CD4-positive, alpha-beta T cell treated with Interferon gamma for 1 hour (primary cell): ENCODE results near the gene TRIM66.

Experiments used
- DNase-seq: peaks from one replicate; pipeline ENCODE4 v3.0.0-alpha.2; 2020

Gene TRIM66

DNA sequence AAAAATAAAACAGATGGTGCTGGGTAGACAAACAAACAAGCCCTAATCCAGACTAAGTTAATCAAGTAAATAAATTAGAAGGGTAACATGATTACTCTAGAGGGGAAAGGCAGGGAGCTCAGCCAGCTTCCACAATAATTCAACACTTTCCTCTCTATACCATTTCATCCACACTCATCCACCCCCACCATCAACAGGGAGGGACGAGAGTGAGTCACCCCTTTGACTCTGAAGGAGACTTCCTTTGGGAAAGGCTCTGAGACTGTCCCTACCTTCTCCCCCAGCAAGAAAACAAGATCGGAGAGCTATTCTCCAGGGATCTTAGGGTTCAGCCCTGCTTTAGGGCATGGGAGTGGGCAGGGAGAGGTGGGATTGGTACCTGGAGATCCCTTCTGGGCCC is 33.1 kb downstream of the TRIM66 start:
- DNase-seq: no peak

DNA sequence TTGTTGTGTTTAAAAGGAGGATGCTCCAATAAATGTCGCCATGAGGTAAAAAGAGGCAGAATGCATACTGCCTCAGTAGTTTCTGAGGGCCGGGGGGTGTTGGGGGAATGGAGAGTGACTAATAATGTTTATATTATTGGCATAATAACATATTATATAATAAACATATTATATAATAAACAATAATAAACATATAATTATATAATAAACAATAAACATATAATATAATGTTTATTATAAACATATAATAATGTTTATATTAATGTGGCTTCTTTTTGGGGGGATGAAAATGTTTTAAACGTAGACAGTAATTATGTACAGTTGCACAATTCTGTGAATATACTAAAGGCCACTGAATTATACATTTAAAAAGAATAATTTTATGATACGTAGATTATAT is 35.6 kb downstream of the TRIM66 start:
- no peak for DNase-seq

DNA sequence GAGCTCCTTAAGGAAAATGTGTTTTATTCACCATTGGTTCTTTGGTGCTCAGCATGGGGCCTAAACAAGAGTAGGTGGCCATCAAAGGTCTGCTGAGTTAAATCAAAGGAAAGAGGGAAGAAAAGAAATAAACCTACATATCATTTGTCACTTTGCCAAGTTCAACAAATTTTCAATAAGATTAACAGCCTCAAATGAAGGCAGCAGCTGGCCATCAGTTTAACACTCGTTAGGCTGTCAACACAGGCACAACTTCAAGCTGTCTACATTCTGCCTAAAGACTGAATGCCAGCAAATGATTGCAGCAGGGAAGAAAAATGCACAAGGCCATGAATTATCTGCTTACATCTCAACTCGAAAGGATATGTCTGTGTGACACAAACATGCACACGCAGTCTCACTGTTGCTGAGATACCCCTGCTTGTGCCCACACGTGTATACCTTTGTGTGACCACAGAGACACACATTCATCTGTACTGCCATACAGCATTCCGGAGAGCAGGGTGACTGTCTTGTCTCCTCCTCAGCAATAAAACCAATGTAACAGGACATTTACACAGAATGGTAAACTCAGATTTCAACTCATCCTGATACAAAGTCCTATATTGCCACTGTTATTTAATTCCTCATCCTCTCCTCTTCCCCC is 40.1 kb downstream of the TRIM66 start:
- DNase-seq: no peak

DNA sequence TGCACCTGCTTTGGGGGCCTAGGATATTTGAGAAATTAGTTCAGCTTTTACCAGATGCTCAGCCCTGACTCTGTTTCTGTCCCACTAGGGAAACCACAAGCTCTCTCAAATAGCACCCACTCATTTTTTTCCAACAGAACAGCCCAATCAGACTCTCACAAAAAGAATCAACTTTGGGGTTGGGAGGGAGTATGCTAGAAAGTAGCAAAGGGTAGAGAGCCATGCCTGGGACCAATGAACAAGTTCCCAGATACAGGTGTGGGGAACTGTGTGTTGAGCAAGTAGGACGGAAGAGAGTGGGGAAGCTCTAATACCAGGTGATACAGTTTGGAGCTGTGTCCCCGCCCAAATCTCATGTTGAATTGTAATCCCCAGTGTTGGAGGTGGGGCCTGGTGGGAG is 41.1 kb downstream of the TRIM66 start:
- DNase-seq: no peak

DNA sequence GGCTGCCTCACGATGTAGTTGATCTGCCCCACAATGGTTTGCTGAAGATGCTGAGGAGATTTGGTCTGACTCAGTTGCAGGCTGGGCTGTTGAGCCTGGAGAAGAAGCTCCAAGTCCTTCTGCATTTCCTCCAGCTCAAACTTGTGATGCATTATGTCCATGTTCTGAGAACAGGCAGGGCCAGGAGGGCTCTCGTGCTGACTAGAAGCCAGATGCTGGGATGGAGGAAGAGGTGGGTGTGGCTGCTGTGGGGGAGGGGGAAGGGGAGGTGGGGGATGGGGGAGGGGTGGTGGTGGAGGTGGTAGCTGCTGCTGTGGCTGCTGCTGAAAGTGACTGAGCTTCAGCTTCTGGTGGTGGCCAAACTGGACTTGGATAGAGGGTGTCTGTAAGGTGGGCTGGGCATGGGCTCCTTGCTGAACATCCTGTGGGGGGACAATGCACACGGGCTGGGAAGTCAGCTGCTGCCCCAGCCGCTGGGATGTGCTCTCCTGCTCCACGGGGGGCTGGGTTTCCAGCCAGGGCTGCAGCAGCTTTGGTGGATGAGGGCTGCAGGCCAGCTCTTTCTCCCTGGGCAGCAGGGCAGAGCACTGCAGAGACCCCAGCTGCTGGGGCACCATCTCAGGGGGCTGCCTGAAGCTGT is 42.1 kb downstream of the TRIM66 start:
- no peak for DNase-seq

DNA sequence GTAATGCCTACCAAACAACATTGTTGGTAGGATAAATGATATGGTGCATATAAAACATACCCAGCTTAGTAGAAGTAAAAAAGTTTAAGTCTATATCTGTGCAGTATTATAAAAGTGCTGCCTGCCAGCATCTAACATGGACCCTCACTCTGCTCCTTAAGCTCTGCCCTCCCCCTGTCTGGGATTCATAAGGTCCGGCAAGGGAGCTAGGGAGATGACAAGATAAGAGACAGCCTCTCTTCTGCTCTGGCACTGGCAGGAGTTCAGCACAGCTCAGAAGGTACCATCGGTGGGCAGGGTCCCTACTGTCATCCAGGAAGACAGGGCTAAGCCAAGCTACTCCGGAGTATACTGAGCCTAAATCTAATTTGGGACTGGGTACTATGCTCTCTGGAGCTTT is 42.8 kb downstream of the TRIM66 start:
- no peak for DNase-seq

DNA sequence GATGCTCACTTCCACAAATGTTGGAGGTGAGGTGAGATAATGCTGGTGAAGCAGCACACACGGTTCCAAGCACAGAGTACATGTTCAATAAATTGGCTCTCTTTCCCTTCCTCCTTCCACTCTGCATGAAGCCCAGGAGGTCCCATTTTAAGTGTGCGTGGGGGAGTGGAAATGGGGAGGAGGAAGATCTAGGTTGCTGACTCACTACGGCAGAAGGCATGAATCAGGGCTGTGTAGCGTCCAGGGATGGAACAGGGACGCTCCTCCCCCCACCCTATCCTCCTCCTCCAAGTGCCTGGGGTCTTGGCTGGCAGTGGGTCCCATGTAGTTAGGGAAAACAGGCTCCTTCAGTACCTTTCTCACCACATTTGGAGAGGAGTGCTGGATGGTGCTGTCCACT is 44.2 kb downstream of the TRIM66 start:
- no peak for DNase-seq

DNA sequence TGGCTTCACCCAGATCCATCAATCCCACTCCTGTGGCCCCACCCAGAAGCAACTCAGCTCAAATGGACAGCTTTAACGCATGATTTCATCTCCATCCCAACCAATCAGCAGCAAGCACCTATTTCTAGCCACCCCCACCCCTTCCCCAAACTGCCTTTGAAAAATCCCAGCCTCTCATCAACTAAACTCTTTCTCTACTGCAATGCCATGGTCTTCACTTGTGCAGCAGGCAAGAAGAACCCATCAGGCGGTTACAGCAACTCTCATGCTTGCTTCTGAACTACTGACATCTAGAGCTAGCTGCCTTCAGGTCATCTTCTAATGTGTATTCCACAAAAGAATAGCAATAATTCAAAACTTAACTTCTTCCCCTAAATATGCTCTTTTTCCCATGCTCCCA is 46.3 kb downstream of the TRIM66 start:
- DNase-seq: no peak

DNA sequence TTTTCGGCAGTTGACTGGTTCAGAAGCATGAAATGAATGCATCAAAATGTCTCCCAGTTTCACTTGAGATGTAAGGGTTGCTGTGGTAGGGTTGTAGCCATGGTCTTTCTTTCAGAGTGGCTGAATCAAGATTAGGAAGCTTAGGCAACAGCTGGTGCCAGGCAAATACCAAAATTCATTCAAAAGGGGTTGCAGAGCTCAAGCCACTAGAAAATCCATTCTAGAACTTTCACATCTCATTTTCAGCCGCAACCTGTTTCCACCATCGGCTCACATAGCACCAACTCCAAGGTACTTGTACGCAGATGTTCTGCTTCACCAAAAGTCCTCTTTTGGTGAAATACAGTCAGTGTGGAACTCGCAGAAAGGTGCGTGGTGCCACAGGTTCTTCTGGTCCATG is 48.0 kb downstream of the TRIM66 start:
- no peak for DNase-seq

DNA sequence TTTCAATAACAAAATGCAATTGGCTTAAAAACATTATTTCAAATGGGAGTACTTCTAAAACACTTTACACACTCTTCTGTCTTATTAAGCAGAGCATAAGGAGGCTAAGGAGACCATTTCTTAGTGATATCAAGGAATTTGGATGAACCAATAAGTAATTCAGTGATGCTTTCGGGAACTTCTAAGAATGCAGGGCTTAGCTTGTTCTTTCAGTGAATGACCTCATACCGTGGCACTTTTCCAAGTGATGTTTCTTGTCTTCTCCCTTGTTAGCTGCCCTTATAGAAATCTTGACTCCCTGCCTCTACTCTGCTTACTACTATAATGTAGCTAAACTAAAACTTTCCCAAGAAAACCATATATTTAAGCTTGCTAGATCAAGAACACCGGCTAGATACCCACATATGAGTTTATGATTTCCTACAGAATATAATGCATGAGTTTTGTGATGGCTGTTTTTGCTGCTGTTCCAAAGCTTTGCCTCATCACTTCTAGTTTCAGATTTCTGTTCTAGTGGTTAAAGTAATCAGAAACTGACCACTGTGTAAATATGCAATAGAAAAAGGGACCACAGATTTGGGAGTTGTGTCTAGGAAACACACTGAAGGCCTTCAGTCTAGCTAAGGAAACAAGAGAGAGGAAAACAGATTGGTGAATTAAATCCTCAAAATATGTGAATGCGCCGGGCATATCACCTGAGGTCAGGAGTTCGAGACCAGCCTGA is 50.9 kb downstream of the TRIM66 start:
- no peak for DNase-seq

DNA sequence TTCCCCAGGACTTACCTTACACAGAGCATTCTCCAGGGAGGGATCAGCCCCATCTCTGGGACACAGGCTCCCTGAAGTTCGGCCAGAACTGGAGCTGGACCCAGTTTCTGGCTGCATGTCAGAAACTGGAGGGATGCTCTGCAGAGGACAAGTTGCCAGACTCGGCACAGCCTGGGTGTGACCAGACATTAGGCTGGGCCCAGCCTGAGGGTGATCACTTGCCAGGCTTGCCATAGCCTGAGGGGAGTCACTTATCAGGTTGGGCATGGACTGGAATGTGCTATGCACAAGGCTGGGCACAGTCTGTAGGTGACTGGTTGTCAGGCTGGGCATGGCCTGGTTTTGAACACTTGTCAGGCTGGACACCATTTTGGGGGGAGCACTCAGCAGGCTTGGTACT is 57.8 kb downstream of the TRIM66 start:
- no peak for DNase-seq

DNA sequence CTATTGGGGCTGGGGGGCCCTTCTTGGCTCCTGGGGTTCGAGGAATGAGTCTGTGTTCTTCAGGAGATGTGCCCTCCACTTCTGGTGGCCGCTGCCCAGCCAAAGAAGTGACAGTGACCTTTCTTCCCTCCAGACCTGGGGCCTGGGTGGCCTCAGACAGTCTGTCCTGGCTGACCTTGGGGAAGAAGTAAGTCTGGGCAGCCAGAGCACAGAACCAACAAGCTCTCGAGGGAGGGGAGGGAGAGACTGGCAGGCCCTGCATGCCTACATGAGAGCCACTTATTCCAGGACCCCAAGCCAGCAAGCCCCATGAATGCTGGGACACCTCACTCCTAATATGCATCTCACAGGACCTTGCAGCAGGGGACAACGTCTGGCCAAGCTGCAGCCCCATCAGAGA is 61.3 kb downstream of the TRIM66 start:
- DNase-seq: no peak

DNA sequence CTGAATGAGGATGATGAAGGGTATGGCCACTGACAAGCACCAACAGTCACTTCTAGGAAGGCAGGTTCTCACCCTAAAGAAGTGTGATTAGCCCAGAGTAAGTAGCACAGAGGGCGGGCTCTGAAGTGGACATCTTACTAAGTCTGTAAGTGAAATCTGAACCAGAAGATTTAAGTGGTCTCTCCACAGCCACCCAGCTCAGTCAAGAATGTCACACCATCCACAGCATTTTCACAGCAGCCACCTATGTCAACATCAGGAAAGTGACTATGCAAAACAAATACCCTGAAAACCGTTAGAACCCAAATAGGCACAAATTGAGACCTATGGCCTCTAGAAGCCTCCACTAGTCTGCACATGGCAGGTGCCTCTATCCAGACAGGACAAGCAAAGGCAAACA is 65.4 kb downstream of the TRIM66 start:
- DNase-seq: no peak

DNA sequence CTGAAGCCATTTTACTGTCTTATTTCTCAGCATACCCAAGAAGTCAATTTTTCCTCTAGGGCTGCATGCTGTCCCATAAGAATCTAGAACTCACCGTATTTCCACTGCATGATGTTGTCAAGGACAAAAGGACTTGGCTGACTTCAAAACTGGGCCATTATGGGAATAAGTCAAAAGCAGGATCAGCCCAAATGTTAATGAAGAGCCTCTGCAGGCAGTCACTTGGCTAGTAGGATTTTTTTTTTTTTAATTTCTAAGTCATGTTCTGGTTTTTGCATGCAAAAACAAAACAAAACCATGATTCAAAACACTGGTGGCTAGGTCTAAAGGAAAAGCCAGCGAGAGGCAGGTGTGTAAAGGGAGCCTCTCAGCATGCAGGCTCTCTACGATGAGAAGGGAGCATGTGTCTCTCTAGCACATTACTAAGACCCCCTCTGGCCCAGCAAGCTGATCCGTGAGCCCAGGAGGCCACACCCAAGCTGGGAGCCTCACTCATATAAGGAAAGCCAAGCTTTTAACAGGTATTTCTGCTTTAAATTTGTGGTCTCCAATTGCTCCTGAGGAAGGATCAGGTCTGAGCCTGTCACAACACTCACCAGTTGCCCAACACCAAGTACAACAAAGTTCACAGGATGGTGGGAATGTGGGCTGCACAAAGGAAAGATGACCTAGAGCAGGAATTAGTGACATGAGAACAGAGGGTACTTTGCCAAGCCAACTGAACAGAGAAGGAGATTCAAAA is 67.0 kb downstream of the TRIM66 start:
- no peak for DNase-seq

DNA sequence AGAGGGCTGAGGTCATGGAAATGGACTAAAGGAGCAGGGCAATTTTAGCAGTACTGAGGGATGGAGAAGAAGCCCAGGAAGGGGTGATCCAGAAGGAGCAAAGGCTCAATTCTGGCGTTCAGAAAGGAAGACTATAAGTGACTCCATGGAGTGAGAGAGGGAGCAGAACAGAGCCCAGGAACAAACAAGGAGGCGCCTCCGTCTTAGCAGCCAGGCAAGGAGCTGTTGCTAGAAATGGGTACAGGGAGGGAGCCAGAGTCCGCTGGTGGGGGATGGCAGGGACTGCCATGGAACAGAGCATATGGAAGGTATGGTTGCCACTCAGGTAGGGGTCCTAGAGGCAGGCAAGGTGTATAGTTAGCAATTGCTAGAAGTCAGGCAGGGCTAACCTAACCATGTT is 68.0 kb downstream of the TRIM66 start:
- DNase-seq: no peak

DNA sequence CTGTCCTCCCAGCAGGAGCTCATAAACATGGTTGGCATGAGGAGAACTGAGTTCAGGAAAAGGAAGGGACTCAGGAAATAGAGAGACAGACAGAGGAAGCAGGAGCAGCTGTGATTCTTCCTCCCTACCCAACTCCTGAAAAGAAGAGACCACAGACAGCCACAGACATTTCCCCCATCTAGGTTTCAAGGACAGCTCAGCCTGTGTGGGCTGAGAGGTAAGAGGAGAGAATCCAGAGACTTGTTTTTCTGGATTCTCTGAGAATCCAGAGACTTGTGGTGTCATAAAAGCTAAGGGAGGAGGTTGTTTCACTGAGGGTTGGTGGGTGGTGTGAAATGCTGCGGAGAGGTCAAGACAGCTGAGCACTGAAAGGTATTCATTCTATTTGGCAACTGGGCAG is 69.4 kb downstream of the TRIM66 start:
- DNase-seq: no peak

DNA sequence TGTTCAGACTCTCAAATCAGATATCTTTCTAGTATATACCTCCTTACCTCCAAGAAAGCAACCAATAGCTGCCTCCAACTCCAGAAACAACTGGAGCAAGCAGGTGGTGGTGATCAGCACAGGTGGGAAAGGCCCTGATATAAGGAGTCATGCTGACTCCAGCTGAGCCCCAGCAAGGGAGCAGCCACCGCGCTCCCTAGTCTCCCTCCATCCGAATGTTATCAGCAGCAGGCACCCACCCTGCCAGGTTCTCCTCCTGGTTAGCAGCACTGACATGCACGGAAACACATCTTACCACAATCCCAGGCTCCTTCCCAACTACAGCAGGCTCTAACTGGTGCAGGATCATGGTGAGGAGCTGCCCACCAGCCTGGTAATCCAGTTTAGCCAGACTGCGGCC is 69.9 kb downstream of the TRIM66 start:
- DNase-seq: no peak

DNA sequence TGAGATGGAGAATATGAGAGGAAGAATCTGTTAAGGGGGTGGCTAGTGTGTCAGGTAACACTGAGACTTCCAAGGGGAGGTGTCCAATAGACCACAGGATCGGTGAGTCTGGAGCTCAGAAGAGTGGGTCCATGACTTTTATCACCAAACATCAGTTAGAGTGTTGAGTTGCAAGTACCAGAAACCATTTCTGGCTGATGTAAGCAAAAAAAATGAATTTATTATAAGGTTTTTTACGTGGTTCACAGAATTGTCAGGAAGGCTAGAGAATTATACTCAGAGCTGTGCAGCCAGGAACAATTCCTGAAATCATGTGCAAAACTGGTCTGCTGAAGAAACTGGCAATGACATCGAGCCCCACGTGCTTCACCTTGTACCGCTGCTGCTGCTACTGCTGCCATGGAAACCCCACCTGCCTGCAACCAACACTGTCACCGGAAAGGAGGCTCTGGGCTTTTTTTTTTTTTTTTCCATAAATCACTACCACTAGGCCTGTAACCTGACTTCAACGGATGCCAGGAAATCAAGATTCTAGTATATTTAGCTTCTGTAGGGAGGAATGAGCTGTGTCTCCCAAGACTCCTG is 71.8 kb downstream of the TRIM66 start:
- DNase-seq: peak; percentile 32

DNA sequence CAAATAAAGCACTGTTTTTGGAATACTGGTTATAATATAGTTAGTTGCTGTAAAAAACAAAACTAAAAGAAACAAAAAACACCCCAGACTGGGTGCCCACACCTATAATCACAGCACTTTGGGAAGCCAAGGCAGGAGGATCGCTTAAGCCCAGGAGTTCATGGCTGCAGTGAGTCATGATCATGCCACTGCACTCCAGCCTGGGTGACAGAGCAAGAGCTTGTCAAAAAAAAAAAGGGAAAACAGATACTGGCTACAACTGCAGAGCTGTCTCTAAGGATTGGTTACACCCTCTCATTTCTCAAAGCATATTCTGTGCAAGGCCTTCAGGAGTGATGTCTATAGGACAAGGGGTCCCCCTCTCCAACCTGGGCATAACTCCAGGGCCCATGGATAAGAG is 73.8 kb downstream of the TRIM66 start:
- no peak for DNase-seq

DNA sequence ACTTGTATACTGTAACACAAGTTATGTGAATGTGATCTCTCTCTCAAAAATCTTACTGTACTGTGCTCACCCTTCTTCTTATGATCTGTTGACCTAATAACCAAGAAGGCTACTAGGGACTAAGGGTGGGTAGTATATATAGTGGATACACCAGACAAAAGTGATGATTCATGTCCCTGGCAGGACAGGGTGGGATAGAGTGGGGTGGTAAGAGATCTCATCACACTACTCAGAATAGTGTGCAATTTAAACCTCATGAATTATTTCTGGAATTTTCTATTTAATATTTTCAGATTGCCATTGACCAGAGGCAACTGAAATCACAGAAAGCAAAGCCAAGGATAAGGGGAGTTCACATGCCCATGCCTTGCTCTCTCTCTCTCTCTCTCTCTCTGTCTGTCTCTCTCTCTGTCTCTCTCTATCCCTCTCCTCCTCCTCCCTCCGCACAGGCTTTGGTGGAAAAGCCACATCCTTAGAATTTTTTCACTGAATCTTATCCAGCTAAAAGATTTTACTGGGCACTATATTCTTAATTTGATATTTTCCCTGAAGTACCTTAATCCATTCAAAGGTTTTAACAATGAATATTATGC is 76.4 kb downstream of the TRIM66 start:
- DNase-seq: no peak

DNA sequence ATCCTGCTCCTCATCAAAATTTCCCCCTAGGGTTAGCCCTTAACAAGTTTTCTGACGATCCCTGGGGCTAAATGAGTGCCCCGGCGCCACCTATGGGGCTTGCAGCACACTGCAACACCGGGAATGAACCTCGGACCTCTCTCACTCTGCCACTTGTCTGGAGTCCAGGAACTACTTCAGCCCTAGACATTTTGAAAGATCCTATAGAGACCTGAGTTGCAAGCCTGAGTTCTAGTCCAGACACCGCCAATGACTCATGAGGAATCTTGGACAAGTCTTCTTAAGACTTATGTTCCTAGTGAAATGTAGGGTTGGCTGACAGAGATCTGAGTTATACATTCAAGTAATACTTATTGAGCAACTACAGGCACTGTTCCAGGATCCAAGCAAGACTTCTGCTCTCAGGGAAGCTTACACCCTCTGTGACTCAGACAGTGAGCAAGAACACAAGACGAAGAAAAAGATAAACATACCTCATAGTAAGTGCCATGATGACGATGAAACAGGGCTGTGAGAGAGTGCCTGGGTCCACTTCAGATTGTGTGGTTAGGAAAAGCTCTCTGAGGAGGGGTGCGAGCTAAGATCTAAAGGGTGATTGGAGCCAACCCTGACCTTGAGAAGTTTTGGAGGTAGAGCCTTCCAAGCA is 78.3 kb downstream of the TRIM66 start:
- no peak for DNase-seq

DNA sequence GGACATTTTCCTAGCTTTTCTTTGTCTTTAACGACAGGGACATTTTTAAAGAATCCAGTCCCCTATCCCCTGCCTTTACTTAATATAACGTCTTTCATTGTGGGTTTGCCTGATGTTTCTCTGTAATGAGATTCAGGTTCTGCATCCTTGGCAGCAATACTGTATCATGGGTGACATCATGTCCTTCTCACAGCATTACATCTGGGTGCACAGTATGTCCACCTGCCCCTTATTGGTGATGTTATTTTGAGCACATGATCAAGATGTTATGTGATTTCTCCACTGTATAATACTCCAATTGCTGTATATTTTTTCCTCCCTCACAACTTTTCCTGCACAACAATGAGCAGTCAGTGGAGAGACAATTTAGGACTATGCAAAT is 78.8 kb downstream of the TRIM66 start:
- no peak for DNase-seq
